Measurements from ENCODE around the gene FAM184A. TPM values are rescaled to one million over a fixed set of nuclear protein-coding genes. Genes with fewer than 3 reads are reported as not detected.

The FAM184A gene
- total RNA-seq, 2 donors from 2014 or later, result 6.5 to 9.9 TPM

DNA sequence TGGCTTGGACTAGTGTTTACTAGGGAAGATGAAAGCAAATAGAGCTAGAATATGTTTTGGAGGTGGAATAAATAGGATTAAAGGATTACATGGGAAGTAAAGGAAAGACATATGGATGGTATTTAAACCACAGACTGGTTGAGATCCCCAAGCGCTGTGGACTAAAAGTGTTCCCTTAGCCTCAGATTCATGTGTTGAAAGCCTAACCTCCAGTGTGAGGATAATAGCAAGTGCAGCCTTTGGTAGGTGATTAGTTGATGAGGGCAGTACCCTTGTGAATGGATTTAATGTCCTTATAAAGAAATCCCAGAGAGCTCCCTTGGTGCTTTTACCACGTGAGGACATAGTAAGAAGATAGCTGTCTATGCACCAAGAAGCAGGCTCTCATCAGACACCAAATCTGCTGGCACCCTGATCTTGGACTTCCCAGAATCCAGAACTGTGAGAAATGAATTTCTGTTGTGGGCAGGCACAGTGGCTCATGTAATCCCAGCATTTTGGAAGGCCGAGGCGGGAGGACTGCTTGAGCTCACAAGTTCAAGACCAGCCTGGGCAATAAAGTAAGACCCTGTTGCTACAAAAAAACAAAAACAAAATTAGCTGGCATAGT, 86.2 kb downstream of the FAM184A start:
- TF ChIP-seq, protein P1, sequence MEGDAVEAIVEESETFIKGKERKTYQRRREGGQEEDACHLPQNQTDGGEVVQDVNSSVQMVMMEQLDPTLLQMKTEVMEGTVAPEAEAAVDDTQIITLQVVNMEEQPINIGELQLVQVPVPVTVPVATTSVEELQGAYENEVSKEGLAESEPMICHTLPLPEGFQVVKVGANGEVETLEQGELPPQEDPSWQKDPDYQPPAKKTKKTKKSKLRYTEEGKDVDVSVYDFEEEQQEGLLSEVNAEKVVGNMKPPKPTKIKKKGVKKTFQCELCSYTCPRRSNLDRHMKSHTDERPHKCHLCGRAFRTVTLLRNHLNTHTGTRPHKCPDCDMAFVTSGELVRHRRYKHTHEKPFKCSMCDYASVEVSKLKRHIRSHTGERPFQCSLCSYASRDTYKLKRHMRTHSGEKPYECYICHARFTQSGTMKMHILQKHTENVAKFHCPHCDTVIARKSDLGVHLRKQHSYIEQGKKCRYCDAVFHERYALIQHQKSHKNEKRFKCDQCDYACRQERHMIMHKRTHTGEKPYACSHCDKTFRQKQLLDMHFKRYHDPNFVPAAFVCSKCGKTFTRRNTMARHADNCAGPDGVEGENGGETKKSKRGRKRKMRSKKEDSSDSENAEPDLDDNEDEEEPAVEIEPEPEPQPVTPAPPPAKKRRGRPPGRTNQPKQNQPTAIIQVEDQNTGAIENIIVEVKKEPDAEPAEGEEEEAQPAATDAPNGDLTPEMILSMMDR (IDR thresholded peaks at IDR 0.05), result no peak
- TF ChIP-seq POLR2A (IDR thresholded peaks at IDR 0.05), result no peak
- Histone ChIP-seq H3K4me3 (no peak overlapping the region), H3K9me3 (no peaks in the 10 kb centered on the region), H3K4me1 (peaks cover 6% of the 10 kb centered on the region), H3K27me3 (no peaks in the 10 kb centered on the region), H3K27ac (no peak overlapping the region), H3K36me3 (replicated peaks in 1 of 2; ENCODE audit: insufficient read depth in 1 of 2, low read depth in 2 of 2) (no peaks in the 10 kb centered on the region)
- intact Hi-C loops (cut with DNase I), result no loop called here
- DNase-seq, result no peak
- no peak for ATAC-seq
- 94 to 98% methylated on average over 4 of the region's 4 CpGs for WGBS, 2 donors

DNA sequence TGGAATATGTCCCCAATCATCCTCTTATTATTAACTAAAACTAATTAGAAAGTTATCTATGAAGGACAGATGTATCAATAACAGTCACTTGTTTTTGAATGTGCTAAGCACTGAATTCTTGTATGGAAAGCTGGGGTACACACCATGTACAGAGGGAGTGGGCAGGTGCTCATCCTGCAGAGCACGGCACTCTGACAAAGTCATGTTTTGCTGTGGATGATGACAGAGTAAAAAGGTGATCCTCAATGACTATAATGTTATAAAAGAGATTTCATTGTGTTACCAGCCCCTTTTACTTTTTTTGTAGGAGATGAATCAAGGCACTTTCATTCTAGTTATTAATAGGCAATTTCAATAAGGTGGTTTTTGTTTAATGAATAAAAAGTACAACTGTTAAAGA, 92.2 kb downstream of the FAM184A start:
- ATAC-seq (no peak), DNase-seq (no peak)
- no peak for TF ChIP-seq POLR2A (IDR thresholded peaks at IDR 0.05)
- TF ChIP-seq, protein P1 (IDR thresholded peaks at IDR 0.05), result no peak
- 92 to 100% methylated on average over 1 of the region's 1 CpG for WGBS, 2 donors
- Histone ChIP-seq H3K4me1 (no peaks in the 10 kb centered on the region), H3K36me3 (replicated peaks in 1 of 2; ENCODE audit: insufficient read depth in 1 of 2, low read depth in 2 of 2) (no peaks in the 10 kb centered on the region), H3K4me3 (no peak overlapping the region), H3K9me3 (no peaks in the 10 kb centered on the region), H3K27me3 (no peaks in the 10 kb centered on the region), H3K27ac (no peak overlapping the region)
- intact Hi-C loops (cut with DNase I), result no loop called here

DNA sequence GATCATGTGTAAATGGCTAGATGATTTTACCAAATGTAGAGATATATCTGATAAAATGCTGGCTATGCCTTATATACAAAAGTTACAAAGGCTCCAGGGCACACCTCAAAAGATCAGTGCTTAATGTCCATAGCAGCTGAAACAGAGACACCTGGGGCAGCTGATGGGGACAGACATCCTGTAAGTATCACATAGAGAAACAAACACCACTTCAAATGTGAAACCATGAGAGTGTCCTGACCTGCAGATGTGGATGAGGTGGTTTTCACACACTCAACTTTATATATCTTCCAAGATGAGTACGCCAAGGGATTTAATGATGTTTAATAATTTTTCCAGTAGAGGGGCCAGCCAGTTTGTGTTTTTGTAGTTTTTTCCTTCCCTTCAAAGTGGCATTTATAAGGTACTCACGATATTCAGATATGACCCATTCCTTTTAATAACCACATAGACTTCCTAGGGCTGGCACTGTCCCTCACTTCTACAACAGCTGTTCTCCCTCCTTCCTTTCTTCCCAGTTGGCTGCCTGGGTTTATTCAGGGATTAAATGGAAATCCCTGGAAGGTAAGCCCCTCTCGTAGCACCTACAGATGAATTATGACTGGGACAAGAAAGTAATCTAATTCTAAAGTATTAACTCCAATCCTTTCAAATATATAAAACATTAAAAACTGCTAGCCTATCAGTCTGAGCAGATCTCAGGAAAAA, 93.2 kb downstream of the FAM184A start:
- intact Hi-C loops (cut with DNase I), result no loop called here
- WGBS, 2 donors, result 82 to 97% methylated on average over 3 of the region's 3 CpGs

DNA sequence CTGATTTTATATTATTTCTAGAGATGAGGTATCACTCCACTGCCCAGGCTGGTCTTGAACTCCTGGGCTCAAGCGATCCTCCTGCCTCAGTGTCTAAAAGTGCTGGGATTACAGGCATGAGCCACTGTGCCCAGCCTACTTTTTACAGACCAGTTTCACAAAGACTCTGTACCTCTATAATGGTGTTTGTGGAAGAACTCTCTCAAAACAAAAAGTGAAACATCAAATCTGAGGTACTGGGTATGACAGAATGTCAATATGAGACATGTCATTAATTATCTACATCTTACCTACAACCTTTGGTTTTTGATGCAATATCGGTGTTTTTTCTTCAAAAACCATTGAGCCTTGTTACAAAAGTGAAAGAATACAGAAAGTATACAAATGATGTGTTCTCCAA, 94.1 kb downstream of the FAM184A start:
- intact Hi-C loops (cut with DNase I), result no loop called here
- TF ChIP-seq, protein P1 (IDR thresholded peaks at IDR 0.05), result no peak
- TF ChIP-seq POLR2A (IDR thresholded peaks at IDR 0.05), result no peak
- Histone ChIP-seq H3K27ac (no peak overlapping the region), H3K9me3 (no peaks in the 10 kb centered on the region), H3K36me3 (replicated peaks in 1 of 2; ENCODE audit: insufficient read depth in 1 of 2, low read depth in 2 of 2) (no peaks in the 10 kb centered on the region), H3K4me1 (no peaks in the 10 kb centered on the region), H3K27me3 (no peaks in the 10 kb centered on the region), H3K4me3 (no peak overlapping the region)
- no peak for ATAC-seq
- no peak for DNase-seq
- WGBS, 2 donors, result 94 to 96% methylated on average over 2 of the region's 2 CpGs

More for the DNA sequence above, 93.2 kb downstream of the FAM184A start:
- Histone ChIP-seq H3K27ac (no peak overlapping the region), H3K9me3 (no peaks in the 10 kb centered on the region), H3K27me3 (no peaks in the 10 kb centered on the region), H3K4me3 (no peak overlapping the region), H3K36me3 (replicated peaks in 1 of 2; ENCODE audit: insufficient read depth in 1 of 2, low read depth in 2 of 2) (no peaks in the 10 kb centered on the region), H3K4me1 (no peaks in the 10 kb centered on the region)
- DNase-seq, result no peak
- TF ChIP-seq, protein P1 (IDR thresholded peaks at IDR 0.05), result no peak
- TF ChIP-seq POLR2A (IDR thresholded peaks at IDR 0.05), result no peak
- no peak for ATAC-seq

DNA sequence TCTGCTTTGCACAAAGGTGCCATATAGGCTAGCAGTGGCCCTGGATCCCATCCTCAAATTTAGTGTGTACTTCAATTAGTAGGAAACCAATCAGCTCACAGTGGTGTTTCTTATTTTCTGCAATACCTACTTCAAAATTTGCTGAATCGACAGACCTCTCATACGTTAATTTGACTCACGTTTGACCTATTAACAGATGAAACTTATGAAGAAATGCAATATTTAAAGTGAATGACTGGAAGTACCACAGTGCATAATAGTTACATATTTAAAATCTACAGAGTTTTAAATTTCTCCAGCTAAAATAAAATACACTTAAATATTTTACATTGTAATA, 95.9 kb downstream of the FAM184A start:
- WGBS, 2 donors, result 86 to 88% methylated on average over 3 of the region's 3 CpGs
- intact Hi-C loops (cut with DNase I), result no loop called here
- DNase-seq (no peak), ATAC-seq (no peak)
- Histone ChIP-seq H3K27me3 (no peaks in the 10 kb centered on the region), H3K36me3 (replicated peaks in 1 of 2; ENCODE audit: insufficient read depth in 1 of 2, low read depth in 2 of 2) (no peaks in the 10 kb centered on the region), H3K4me3 (no peak overlapping the region), H3K9me3 (no peaks in the 10 kb centered on the region), H3K4me1 (no peaks in the 10 kb centered on the region), H3K27ac (no peak overlapping the region)
- TF ChIP-seq POLR2A (IDR thresholded peaks at IDR 0.05), result no peak
- TF ChIP-seq, protein P1 (IDR thresholded peaks at IDR 0.05), result no peak
